OCI-LY1 (cell line): Measurements from ENCODE around the gene FEM1C.

Source experiments
- H2AFZ ChIP-seq: fragments of 200-600 bp; sonication (generic), shearing (Covaris generic); 2 replicates; pipeline ENCODE4 v1.6.0; 2014; ENCODE audit warnings: antibody characterized with exemption, mild to moderate bottlenecking, low read length
- H3F3A ChIP-seq: fragments of 200-600 bp; sonication (generic), shearing (Covaris generic); 2 replicates; pipeline ENCODE4 v1.6.0; 2014; ENCODE audit warnings: mild to moderate bottlenecking, antibody characterized with exemption, low read length, moderate library complexity; ENCODE audit not compliant: insufficient read depth
- H3K27ac ChIP-seq: fragments of 200-600 bp; sonication (generic); 2 replicates; pipeline ENCODE4 v1.5.1; 2014; ENCODE audit warnings: low read length, mixed run types, mild to moderate bottlenecking, low read depth; ENCODE audit not compliant: poor library complexity, severe bottlenecking
- H3K27me3 ChIP-seq: fragments of 200-600 bp; sonication (generic); 2 replicates; pipeline ENCODE4 v1.6.0; 2014; ENCODE audit warnings: antibody characterized with exemption, mild to moderate bottlenecking, low read length, moderate library complexity; ENCODE audit not compliant: insufficient read depth
- H3K36me3 ChIP-seq: fragments of 200-600 bp; sonication (generic); 2 replicates; pipeline ENCODE4 v1.6.1; 2014; ENCODE audit warnings: mild to moderate bottlenecking, antibody characterized with exemption, low read length, moderate library complexity, mixed read lengths; ENCODE audit not compliant: insufficient read depth
- H3K4me1 ChIP-seq: fragments of 200-600 bp; sonication (generic); 2 replicates; pipeline ENCODE4 v1.5.1; 2014; ENCODE audit warnings: mild to moderate bottlenecking, low read length, moderate library complexity; ENCODE audit not compliant: insufficient read depth, severe bottlenecking
- H3K4me2 ChIP-seq: fragments of 200-600 bp; sonication (generic), shearing (Covaris generic); 2 replicates; pipeline ENCODE4 v1.6.1; 2014; ENCODE audit warnings: low read length
- H3K4me3 ChIP-seq: fragments of 200-600 bp; sonication (generic); 2 replicates; pipeline ENCODE4 v1.5.1; 2014; ENCODE audit warnings: low read length, low read depth, mild to moderate bottlenecking, mixed read lengths; ENCODE audit not compliant: poor library complexity, severe bottlenecking
- H3K79me2 ChIP-seq: fragments of 200-600 bp; shearing (Covaris generic); 2 replicates; pipeline ENCODE4 v1.6.1; 2016; ENCODE audit warnings: mixed run types, low read length, mixed read lengths; ENCODE audit not compliant: insufficient read depth
- H3K9ac ChIP-seq: fragments of 200-600 bp; sonication (generic), shearing (Covaris generic); 2 replicates; pipeline ENCODE4 v1.6.1; 2014; ENCODE audit warnings: mild to moderate bottlenecking, low read length, mixed read lengths
- H3K9me2 ChIP-seq: fragments of 200-600 bp; sonication (generic), shearing (Covaris generic); 2 replicates; pipeline ENCODE4 v1.6.1; 2014; ENCODE audit warnings: low read depth, mild to moderate bottlenecking, low read length, mixed read lengths
- H3K9me3 ChIP-seq: fragments of 200-600 bp; shearing (Covaris generic); 2 replicates; pipeline ENCODE4 v1.6.1; 2014; ENCODE audit warnings: low read length, mixed read lengths
- H4K20me1 ChIP-seq: fragments of 200-600 bp; sonication (generic), shearing (Covaris generic); 2 replicates; pipeline ENCODE4 v1.6.0; 2016; ENCODE audit warnings: mild to moderate bottlenecking, low read length; ENCODE audit not compliant: insufficient read depth
- CTCF ChIP-seq: fragments of 200-600 bp; sonication (generic), shearing (Covaris generic); IDR thresholded peaks from 2 replicates; pipeline ENCODE4 v1.5.1; 2017; ENCODE audit warnings: mild to moderate bottlenecking, antibody characterized with exemption, low read length, moderate library complexity, mixed read lengths
- EZH2 ChIP-seq: fragments of 200-600 bp; sonication (generic), shearing (Covaris generic); IDR thresholded peaks from 2 replicates; pipeline ENCODE4 v1.8.0; 2017; ENCODE audit warnings: borderline replicate concordance, mixed run types, mild to moderate bottlenecking, antibody characterized with exemption, low read length, moderate library complexity, mixed read lengths

Gene FEM1C

GRCh38 chr5:115583474-115583873 lies 38.9 kb upstream of the FEM1C start:
- no peak overlapping the region for H3K4me2 ChIP-seq

GRCh38 chr5:115580941-115581340 lies 36.4 kb upstream of the FEM1C start:
- H4K20me1 ChIP-seq, result no peaks in the 10 kb centered on the region
- H3K36me3 ChIP-seq, result no peaks in the 10 kb centered on the region
- H3K9me3 ChIP-seq, result no peaks in the 10 kb centered on the region
- no peak overlapping the region for H2AFZ ChIP-seq
- H3K79me2 ChIP-seq, result no peaks in the 10 kb centered on the region
- no peak overlapping the region for H3K4me3 ChIP-seq
- TF ChIP-seq CTCF (no peak), EZH2 (no peak)
- H3K9me2 ChIP-seq, result no peaks in the 10 kb centered on the region
- H3K4me1 ChIP-seq, result no peaks in the 10 kb centered on the region
- no peaks in the 10 kb centered on the region for H3K27me3 ChIP-seq
- H3K27ac ChIP-seq, result no peak overlapping the region
- H3F3A ChIP-seq, result no peaks in the 10 kb centered on the region
- H3K9ac ChIP-seq, result no peak overlapping the region
- H3K4me2 ChIP-seq, result no peak overlapping the region

More at GRCh38 chr5:115583474-115583873, 38.9 kb upstream of the FEM1C start:
- Histone ChIP-seq H3K9me3 (no peaks in the 10 kb centered on the region), H3K4me3 (no peak overlapping the region), H3K27ac (no peak overlapping the region), H3K9ac (no peak overlapping the region), H2AFZ (no peak overlapping the region), H3K79me2 (no peaks in the 10 kb centered on the region), H3K4me1 (no peaks in the 10 kb centered on the region), H3F3A (no peaks in the 10 kb centered on the region), H4K20me1 (no peaks in the 10 kb centered on the region), H3K36me3 (no peaks in the 10 kb centered on the region), H3K9me2 (no peaks in the 10 kb centered on the region), H3K27me3 (no peaks in the 10 kb centered on the region)
- no peak for TF ChIP-seq EZH2
- TF ChIP-seq CTCF, result no peak

GRCh38 chr5:115579747-115580173 lies 35.2 kb upstream of the FEM1C start:
- no peak overlapping the region for H3K27ac ChIP-seq
- TF ChIP-seq EZH2, result no peak
- TF ChIP-seq CTCF, result no peak
- H3K4me1 ChIP-seq, result no peaks in the 10 kb centered on the region
- H3K9ac ChIP-seq, result no peak overlapping the region
- no peaks in the 10 kb centered on the region for H3F3A ChIP-seq
- no peaks in the 10 kb centered on the region for H3K36me3 ChIP-seq
- H3K9me3 ChIP-seq, result no peaks in the 10 kb centered on the region
- H2AFZ ChIP-seq, result no peak overlapping the region
- H3K4me2 ChIP-seq, result no peak overlapping the region
- H3K4me3 ChIP-seq, result no peak overlapping the region
- H4K20me1 ChIP-seq, result no peaks in the 10 kb centered on the region
- H3K79me2 ChIP-seq, result no peaks in the 10 kb centered on the region
- H3K9me2 ChIP-seq, result no peaks in the 10 kb centered on the region
- H3K27me3 ChIP-seq, result no peaks in the 10 kb centered on the region
